Spleen (tissue), 11 donors: ENCODE results near the gene ABHD1. TPM values are rescaled to one million over a fixed set of nuclear protein-coding genes. Genes with fewer than 3 reads are reported as not detected.

Source experiments
- DNase-seq: peaks from one replicate; pipeline ENCODE4 v3.0.0-alpha.2; 2020
- H3K27ac ChIP-seq, 8 donors: fragments of 200-600 bp; sonication (generic) in 7 of 8; 1 replicate in 4 of 8; 2 replicates in 4 of 8; pipeline versions ENCODE4 v1.5.0 to v1.8.0; 2016 to 2021; ENCODE audit warnings: inconsistent platforms in 4 of 8, mild to moderate bottlenecking in 4 of 8, moderate library complexity in 1 of 8
- H3K27me3 ChIP-seq, 7 donors: fragments of 200-600 bp; sonication (generic) in 6 of 7; replicated peaks in 1 of 7; 1 replicate in 4 of 7; 2 replicates in 3 of 7; pipeline versions ENCODE4 v1.5.0 to v1.8.0; 2016 to 2021; ENCODE audit warnings: inconsistent platforms in 3 of 7, mild to moderate bottlenecking in 1 of 7
- H3K36me3 ChIP-seq, 6 donors: fragments of 200-600 bp; sonication (generic) in 5 of 6; 1 replicate in 4 of 6; 2 replicates in 2 of 6; pipeline versions ENCODE4 v1.5.0 to v1.8.0; 2016 to 2021; ENCODE audit warnings: inconsistent platforms in 2 of 6
- H3K4me1 ChIP-seq, 6 donors: fragments of 200-600 bp; sonication (generic) in 5 of 6; 1 replicate in 3 of 6; 2 replicates in 3 of 6; pipeline versions ENCODE4 v1.5.0 to v1.8.0; 2016 to 2021; ENCODE audit warnings: inconsistent platforms in 3 of 6
- H3K4me3 ChIP-seq, 8 donors: fragments of 200-600 bp; sonication (generic) in 7 of 8; 1 replicate in 4 of 8; 2 replicates in 4 of 8; pipeline versions ENCODE4 v1.5.0 to v1.8.0; 2016 to 2021; ENCODE audit warnings: inconsistent platforms in 4 of 8, mild to moderate bottlenecking in 4 of 8, moderate library complexity in 2 of 8
- H3K9me3 ChIP-seq, 8 donors: fragments of 200-600 bp; sonication (generic) in 7 of 8; 1 replicate in 4 of 8; 2 replicates in 4 of 8; pipeline versions ENCODE4 v1.5.0 to v1.8.0; 2016 to 2021; ENCODE audit warnings: inconsistent platforms in 4 of 8
- CTCF ChIP-seq, 11 experiments: fragments of 200-600 bp in 7 of 11; fragments of 450-650 bp in 4 of 11; sonication (generic) in 4 of 11; IDR thresholded peaks in 8 of 11; conservative IDR thresholded peaks in 3 of 11; 1 replicate in 7 of 11; 2 replicates in 4 of 11; pipeline versions ENCODE4 v1.4.0 to v1.8.0; 2016 to 2021; ENCODE audit warnings: antibody characterized with exemption in 11 of 11, inconsistent platforms in 4 of 11, mild to moderate bottlenecking in 1 of 11
- POLR2A ChIP-seq, 3 donors: fragments of 450-650 bp; IDR thresholded peaks; one replicate each; pipeline ENCODE4 v1.5.1; 2017; ENCODE audit warnings: antibody characterized with exemption in 3 of 3, mild to moderate bottlenecking in 1 of 3
- POLR2AphosphoS5 ChIP-seq, 3 donors: sonication (generic); formaldehyde crosslinking; IDR thresholded peaks; one replicate each; pipeline ENCODE4 v1.5.1; 2017; ENCODE audit warnings: antibody characterized with exemption in 3 of 3
- WGBS, 5 donors: extraction: QIAGEN DNeasy Blood & Tissue Kit in 3 of 5; methylation state at CpG; one replicate each; pipeline versions ENCODE4 v1.1.5 to v1.1.7; 2013 to 2018; 5-methylcytosine and 5-hydroxymethylcytosine counted together
- intact Hi-C: fragments of 100-400 bp; cut with DNase I; formaldehyde crosslinking; loops from one replicate; pipeline ENCODE4 v1.15.0; 2023; ENCODE audit warnings: low total_unique reads
- polyA plus RNA-seq, 3 donors: library from polyadenylated mRNA; stranded (reverse); fragments of 200-250 nt; gene quantifications; one replicate each; pipeline ENCODE4 v1.2.1, GENCODE V29; 2013
- total RNA-seq, 7 donors: library from RNA; depleted of rRNA in 3 of 7; stranded (reverse); fragments of >200 nt in 3 of 7; fragmentation: NEBNext Ultra II Directional in 4 of 7; extraction: Animal tissue kit (Norgen Biotek cat#: 25700) in 4 of 7; gene quantifications; one replicate each; pipeline versions ENCODE4 v1.1.0 to v1.2.1, GENCODE V29; 2016 to 2021
- donor health status: healthy with polysubstance abuse.
- donor health status: DM: no; HTN: no; CAD: no; lungs with moderate emphysema.
- donor health status: DM: no; HTN: no; CAD: no.
- donor health status: Bipolar disorder and iron deficiency.
- donor health status: healthy.
- donor health status: DM: no; HTN: no; CAD: no.
- donor health status: DM: yes; HTN: yes; CAD: no.

Gene ABHD1
- total and polyA plus RNA-seq, 10 donors, result 0.38 to 1.6 (median 0.66) TPM; not detected in 1

GRCh38 chr2:27094353-27094984 is 29.1 kb upstream of the ABHD1 start:
- H3K4me1 ChIP-seq, result peaks cover 0 to 22% (median 14%) of the 10 kb centered on the region in 6 donors
- DNase-seq, result no peak
- no peak overlapping the region for H3K27ac ChIP-seq
- intact Hi-C loops, result no loop called here
- H3K9me3 ChIP-seq, result no peaks in the 10 kb centered on the region
- no peak overlapping the region for H3K4me3 ChIP-seq
- TF ChIP-seq CTCF (IDR thresholded peaks at IDR 0.05 in 8 of 11, conservative IDR thresholded peaks at IDR 0.05 in 3 of 11) (no peak), POLR2AphosphoS5 (IDR thresholded peaks at IDR 0.05) (no peak), POLR2A (IDR thresholded peaks at IDR 0.05) (no peak)
- peaks cover 0 to under 1% (median 0%) of the 10 kb centered on the region in 6 donors for H3K36me3 ChIP-seq
- WGBS, 5 donors, result 92 to 95% (median 93%) methylated on average over 20 to 24 of the region's 24 CpGs
- H3K27me3 ChIP-seq, result no peaks in the 10 kb centered on the region

- no peak overlapping the region for H3K4me3 ChIP-seq
- intact Hi-C loops, result loop anchor here (5.0 kb wide), 2 partner anchors 97 to 182 kb away; partner anchors contain the start of gene DNAJC5G
- no peaks in the 10 kb centered on the region for H3K9me3 ChIP-seq
- H3K4me1 ChIP-seq, result peaks cover 0 to 22% (median 14%) of the 10 kb centered on the region in 6 donors
- H3K36me3 ChIP-seq, result peaks cover 0 to 3% (median 0%) of the 10 kb centered on the region in 6 donors
- no peaks in the 10 kb centered on the region for H3K27me3 ChIP-seq
- DNase-seq, result no peak
- 79 to 98% (median 90%) methylated on average over 2 of the region's 2 CpGs for WGBS, 5 donors
- H3K27ac ChIP-seq, result no peak overlapping the region
- no peak for TF ChIP-seq POLR2A (IDR thresholded peaks at IDR 0.05)
- no peak for TF ChIP-seq POLR2AphosphoS5 (IDR thresholded peaks at IDR 0.05)
- no peak for TF ChIP-seq CTCF (IDR thresholded peaks at IDR 0.05 in 8 of 11, conservative IDR thresholded peaks at IDR 0.05 in 3 of 11)
Observed at GRCh38 chr2:27095427-27095744, 28.2 kb upstream of the ABHD1 start.

GRCh38 chr2:27095745-27096651 is 27.6 kb upstream of the ABHD1 start:
- peaks cover 0 to 3% (median 0%) of the 10 kb centered on the region in 6 donors for H3K36me3 ChIP-seq
- H3K4me1 ChIP-seq, result peaks cover 0 to 22% (median 14%) of the 10 kb centered on the region in 6 donors
- no peak for TF ChIP-seq CTCF (IDR thresholded peaks at IDR 0.05 in 8 of 11, conservative IDR thresholded peaks at IDR 0.05 in 3 of 11)
- TF ChIP-seq POLR2A (IDR thresholded peaks at IDR 0.05), result no peak
- TF ChIP-seq POLR2AphosphoS5 (IDR thresholded peaks at IDR 0.05), result peak in 2 of 3 donors; percentile 45 to 61
- DNase-seq, result peak; percentile 86
- intact Hi-C loops, result loop anchor here (5.0 kb wide), 2 partner anchors 96 to 181 kb away; partner anchors contain the start of gene DNAJC5G
- H3K4me3 ChIP-seq, result peak overlapping the region in 7 of 8 donors; percentile 20 to 69 (median 36)
- H3K27me3 ChIP-seq, result no peaks in the 10 kb centered on the region
- 26 to 57% (median 30%) methylated on average over 10 to 18 of the region's 18 CpGs for WGBS, 5 donors
- H3K9me3 ChIP-seq, result no peaks in the 10 kb centered on the region
- H3K27ac ChIP-seq, result peak overlapping the region in 2 of 8 donors; percentile 37 to 54
